Smooth muscle cell (in vitro differentiated cells): Measurements from ENCODE around the gene SERTAD2. TPM values are rescaled to one million over a fixed set of nuclear protein-coding genes. Genes with fewer than 3 reads are reported as not detected.

Experiments used
- DNase-seq: peaks from one replicate; lab custom pipeline; 2025; ENCODE audit not compliant: unreplicated experiment; lab: John Stamatoyannopoulos, UW
- H2AFZ ChIP-seq: fragments of 200-600 bp; sonication (generic); 2 replicates; pipeline ENCODE4 v1.6.0; 2016; ENCODE audit warnings: antibody characterized with exemption, low read depth, mild to moderate bottlenecking
- H3F3A ChIP-seq: fragments of 200-600 bp; sonication (generic); 2 replicates; pipeline ENCODE4 v1.6.0; 2017; ENCODE audit warnings: antibody characterized with exemption, low read depth
- H3K27ac ChIP-seq: fragments of 200-600 bp; sonication (generic); 2 replicates; pipeline ENCODE4 v1.5.1; 2016; ENCODE audit warnings: low read depth, mild to moderate bottlenecking
- H3K27me3 ChIP-seq: fragments of 200-600 bp; sonication (generic); 2 replicates; pipeline ENCODE4 v1.6.1; 2016; ENCODE audit warnings: low read depth, mild to moderate bottlenecking
- H3K36me3 ChIP-seq: fragments of 200-600 bp; sonication (generic); 2 replicates; pipeline ENCODE4 v1.5.1; 2016; ENCODE audit warnings: low read depth
- H3K4me1 ChIP-seq: fragments of 200-600 bp; sonication (generic); 2 replicates; pipeline ENCODE4 v1.5.1; 2016; ENCODE audit warnings: low read depth
- H3K4me2 ChIP-seq: fragments of 200-600 bp; sonication (generic); 2 replicates; pipeline ENCODE4 v1.6.0; 2016; ENCODE audit warnings: mild to moderate bottlenecking
- H3K4me3 ChIP-seq: fragments of 200-600 bp; sonication (generic); 2 replicates; pipeline ENCODE4 v1.5.1; 2016; ENCODE audit warnings: mild to moderate bottlenecking
- H3K79me2 ChIP-seq: fragments of 200-600 bp; sonication (generic); 2 replicates; pipeline ENCODE4 v1.6.0; 2016; ENCODE audit warnings: low read depth, mild to moderate bottlenecking
- H3K9ac ChIP-seq: fragments of 200-600 bp; sonication (generic); 2 replicates; pipeline ENCODE4 v1.6.0; 2016; ENCODE audit warnings: low read depth
- H3K9me3 ChIP-seq: fragments of 200-600 bp; sonication (generic); replicated peaks from 2 replicates; pipeline ENCODE4 v1.5.1; 2016; ENCODE audit warnings: low read depth
- H4K20me1 ChIP-seq: fragments of 200-600 bp; sonication (generic); 2 replicates; pipeline ENCODE4 v1.6.0; 2016; ENCODE audit warnings: low read depth
- WGBS: methylation state at CpG from one replicate; pipeline ENCODE4 v1.1.7; 2016; ENCODE audit warnings: low lambda C conversion rate; 5-methylcytosine and 5-hydroxymethylcytosine counted together
- polyA plus RNA-seq: library from polyadenylated mRNA; unstranded; fragments of >200 nt; fragmentation: Nextera tagmentation; extraction: Ambion mirVana; gene quantifications from 2 replicates; pipeline ENCODE4 v1.2.1, GENCODE V29; 2016
- total RNA-seq: library from RNA; depleted of rRNA; stranded (reverse); fragments of >200 nt; gene quantifications from 2 replicates; pipeline ENCODE4 v1.2.3, GENCODE V29; 2014
- TF ChIP-seq, protein P1 (sequence below): fragments of 200-600 bp; sonication (generic); IDR thresholded peaks from 2 replicates; pipeline ENCODE4 v1.5.1; 2017; ENCODE audit warnings: borderline replicate concordance, mild to moderate bottlenecking, antibody characterized with exemption; ENCODE audit not compliant: insufficient read depth, poor library complexity, severe bottlenecking

Gene SERTAD2
- total RNA-seq (23.2 and 23.8 TPM in 2 replicates), polyA plus RNA-seq (14.2 TPM in 2 replicates)

GRCh38 chr2:64653109-64654062 lies at the start of gene SERTAD2:
TSS of gene SERTAD2 (minus strand) at chr2:64653913. CDS start at chr2:64636871, 17,042 bp downstream.
- peaks cover 51% of the 10 kb centered on the region for H3K4me1 ChIP-seq
- WGBS, result under 1% methylated on average over 45 of the region's 109 CpGs
- H3K9ac ChIP-seq, result peak within 1 kb of the TSS; percentile 96
- H3K27ac ChIP-seq, result peak within 1 kb of the TSS; percentile 98
- DNase-seq, result peak; percentile 82
- H3K4me3 ChIP-seq, result peak within 1 kb of the TSS; percentile 99
- H3K79me2 ChIP-seq, result peaks cover 48% of the 10 kb centered on the region
- TF ChIP-seq, protein P1, sequence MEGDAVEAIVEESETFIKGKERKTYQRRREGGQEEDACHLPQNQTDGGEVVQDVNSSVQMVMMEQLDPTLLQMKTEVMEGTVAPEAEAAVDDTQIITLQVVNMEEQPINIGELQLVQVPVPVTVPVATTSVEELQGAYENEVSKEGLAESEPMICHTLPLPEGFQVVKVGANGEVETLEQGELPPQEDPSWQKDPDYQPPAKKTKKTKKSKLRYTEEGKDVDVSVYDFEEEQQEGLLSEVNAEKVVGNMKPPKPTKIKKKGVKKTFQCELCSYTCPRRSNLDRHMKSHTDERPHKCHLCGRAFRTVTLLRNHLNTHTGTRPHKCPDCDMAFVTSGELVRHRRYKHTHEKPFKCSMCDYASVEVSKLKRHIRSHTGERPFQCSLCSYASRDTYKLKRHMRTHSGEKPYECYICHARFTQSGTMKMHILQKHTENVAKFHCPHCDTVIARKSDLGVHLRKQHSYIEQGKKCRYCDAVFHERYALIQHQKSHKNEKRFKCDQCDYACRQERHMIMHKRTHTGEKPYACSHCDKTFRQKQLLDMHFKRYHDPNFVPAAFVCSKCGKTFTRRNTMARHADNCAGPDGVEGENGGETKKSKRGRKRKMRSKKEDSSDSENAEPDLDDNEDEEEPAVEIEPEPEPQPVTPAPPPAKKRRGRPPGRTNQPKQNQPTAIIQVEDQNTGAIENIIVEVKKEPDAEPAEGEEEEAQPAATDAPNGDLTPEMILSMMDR, result peak; percentile 8
- H3K4me2 ChIP-seq, result peak within 1 kb of the TSS; percentile 97
- no peaks in the 10 kb centered on the region for H3K36me3 ChIP-seq
- H3K27me3 ChIP-seq, result no peaks in the 10 kb centered on the region
- H2AFZ ChIP-seq, result peak within 1 kb of the TSS; percentile 66
- peaks cover 11% of the 10 kb centered on the region for H3F3A ChIP-seq
- H4K20me1 ChIP-seq, result peaks cover 44% of the 10 kb centered on the region
- no peaks in the 10 kb centered on the region for H3K9me3 ChIP-seq

GRCh38 chr2:64700133-64700809 lies 46.6 kb upstream of the SERTAD2 start:
- no peaks in the 10 kb centered on the region for H3K9me3 ChIP-seq
- peaks cover 10% of the 10 kb centered on the region for H3K79me2 ChIP-seq
- H3K9ac ChIP-seq, result no peak overlapping the region
- no peaks in the 10 kb centered on the region for H3K36me3 ChIP-seq
- no peak overlapping the region for H3K4me2 ChIP-seq
- no peak for DNase-seq
- H3F3A ChIP-seq, result peaks cover 5% of the 10 kb centered on the region
- TF ChIP-seq, protein P1, result no peak
- H3K27me3 ChIP-seq, result no peaks in the 10 kb centered on the region
- peaks cover 27% of the 10 kb centered on the region for H3K4me1 ChIP-seq
- H2AFZ ChIP-seq, result no peak overlapping the region
- H3K27ac ChIP-seq, result peak overlapping the region; percentile 81
- no peak overlapping the region for H3K4me3 ChIP-seq
- no peaks in the 10 kb centered on the region for H4K20me1 ChIP-seq
- 96% methylated on average over 3 of the region's 5 CpGs for WGBS

- no peaks in the 10 kb centered on the region for H4K20me1 ChIP-seq
- H3K4me1 ChIP-seq, result peaks cover 27% of the 10 kb centered on the region
- no peak for DNase-seq
- no peak overlapping the region for H3K9ac ChIP-seq
- 95% methylated on average over 8 of the region's 8 CpGs for WGBS
- H3F3A ChIP-seq, result peaks cover 5% of the 10 kb centered on the region
- H3K4me2 ChIP-seq, result no peak overlapping the region
- peaks cover 10% of the 10 kb centered on the region for H3K79me2 ChIP-seq
- no peak overlapping the region for H3K4me3 ChIP-seq
- H3K27me3 ChIP-seq, result no peaks in the 10 kb centered on the region
- H3K36me3 ChIP-seq, result no peaks in the 10 kb centered on the region
- TF ChIP-seq, protein P1, result no peak
- H3K9me3 ChIP-seq, result no peaks in the 10 kb centered on the region
- no peak overlapping the region for H2AFZ ChIP-seq
- H3K27ac ChIP-seq, result peak overlapping the region; percentile 81
These were observed 46.0 kb upstream of the SERTAD2 start for GRCh38 chr2:64699712-64700111.
